ENCODE measurements around the gene SMARCA4.

DNA sequence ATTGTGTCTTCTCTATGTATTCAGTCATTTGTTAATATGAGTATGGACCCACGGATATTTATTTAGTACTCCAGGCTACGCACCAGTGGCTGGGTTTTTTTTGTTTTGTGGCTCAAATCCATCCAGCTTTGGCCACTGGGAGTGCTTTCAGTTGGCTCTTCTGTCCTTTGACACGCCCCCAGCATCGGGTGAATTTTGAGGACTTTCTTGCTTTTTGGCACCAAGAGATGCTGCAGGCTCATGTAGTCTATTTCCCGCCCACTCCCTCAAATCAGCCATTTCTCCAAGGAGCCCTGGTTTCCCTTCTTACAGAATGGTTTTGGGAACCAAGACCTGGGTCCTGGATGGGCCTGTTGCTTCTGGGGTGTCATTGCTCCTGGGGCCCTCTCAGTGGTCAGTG, 55.8 kb downstream of the SMARCA4 start:
- TF ChIP-seq CTCF (conservative IDR thresholded peaks at IDR 0.05; ENCODE audit: low read length) (no peak), EZH2phosphoT487 (IDR thresholded peaks at IDR 0.05; ENCODE audit: borderline replicate concordance, low read depth, low read length) (no peak)
